ENCODE data around the gene MROH7.

MROH7 gene

DNA sequence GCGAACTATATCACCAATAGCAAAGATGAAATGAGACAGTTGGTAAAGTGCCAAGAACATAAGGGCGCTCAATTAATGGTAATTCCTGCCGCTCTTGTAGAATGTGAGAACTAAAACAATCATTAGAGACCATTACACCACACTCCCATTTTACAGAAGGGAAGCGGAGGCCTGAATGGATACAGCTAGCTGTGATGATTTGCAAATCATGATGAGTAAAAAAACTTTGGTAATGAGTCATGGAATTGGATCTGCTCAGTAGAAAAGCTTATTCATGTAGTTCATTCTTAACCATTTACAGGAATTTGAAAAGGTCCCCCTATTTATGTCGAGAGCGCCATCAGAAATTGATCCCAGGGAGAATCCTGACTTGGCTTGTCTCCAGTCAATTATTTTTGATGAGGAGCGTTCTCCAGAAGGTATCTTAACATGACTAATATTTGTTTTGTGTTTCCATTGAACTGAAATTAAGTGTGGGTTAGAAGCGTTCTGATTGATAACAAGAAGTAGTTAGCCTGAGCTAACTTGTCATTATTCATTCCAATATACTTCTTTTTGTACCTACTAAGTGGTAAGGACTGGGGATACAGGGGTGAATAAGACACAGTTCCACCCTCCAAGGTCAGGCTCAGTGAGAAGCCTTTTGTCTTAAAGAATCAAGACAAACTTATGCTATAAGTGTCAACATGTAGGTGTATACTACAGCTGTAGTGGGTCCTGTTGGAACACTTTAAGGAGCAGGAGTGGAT lies 74.9 kb downstream of the MROH7 start:
- FAIRE-seq, result no peak
- DNase-seq (ENCODE audit: extremely low spot score, insufficient read length, low read depth), result no peak

DNA sequence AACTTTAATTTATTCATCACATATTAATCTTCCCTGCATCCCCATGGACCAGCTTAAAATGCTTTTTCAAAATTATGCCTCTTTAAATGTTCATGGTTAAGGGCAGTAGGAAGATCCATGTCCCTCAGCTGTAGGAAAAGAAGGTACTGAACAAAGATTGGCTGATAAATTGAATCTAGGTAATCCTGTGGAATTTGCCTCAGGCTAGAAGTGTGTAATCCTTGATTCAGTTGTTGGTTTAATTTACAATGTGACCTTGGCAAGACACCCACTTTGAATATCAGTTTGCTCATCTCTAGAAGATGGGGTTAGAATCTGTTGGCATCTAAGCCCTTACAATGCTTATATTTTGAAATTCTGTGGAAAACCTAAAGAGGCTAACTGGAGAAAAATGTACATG lies 80.1 kb downstream of the MROH7 start:
- DNase-seq (ENCODE audit: extremely low spot score, insufficient read length, low read depth), result no peak
- no peak for FAIRE-seq

DNA sequence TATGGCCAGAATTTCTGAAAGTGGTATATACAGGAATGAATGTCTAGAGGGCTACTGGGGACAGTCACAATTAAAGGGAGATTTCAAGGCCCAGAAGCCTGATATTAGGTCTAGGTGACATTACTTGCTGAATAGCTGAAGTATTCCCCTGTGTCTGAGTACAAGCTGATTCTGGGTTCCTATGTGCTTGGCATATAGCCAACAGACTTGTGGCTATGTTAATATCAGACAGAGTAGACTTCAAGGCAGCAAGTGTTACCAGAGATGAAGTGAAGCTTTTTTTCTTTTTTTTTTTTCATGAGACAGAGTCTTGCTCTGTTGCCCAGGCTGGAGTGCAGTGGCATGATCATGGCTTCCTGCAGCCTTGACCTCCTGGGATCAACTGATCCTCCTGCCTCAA lies 82.4 kb downstream of the MROH7 start:
- FAIRE-seq (no peak), DNase-seq (ENCODE audit: extremely low spot score, insufficient read length, low read depth) (no peak)

DNA sequence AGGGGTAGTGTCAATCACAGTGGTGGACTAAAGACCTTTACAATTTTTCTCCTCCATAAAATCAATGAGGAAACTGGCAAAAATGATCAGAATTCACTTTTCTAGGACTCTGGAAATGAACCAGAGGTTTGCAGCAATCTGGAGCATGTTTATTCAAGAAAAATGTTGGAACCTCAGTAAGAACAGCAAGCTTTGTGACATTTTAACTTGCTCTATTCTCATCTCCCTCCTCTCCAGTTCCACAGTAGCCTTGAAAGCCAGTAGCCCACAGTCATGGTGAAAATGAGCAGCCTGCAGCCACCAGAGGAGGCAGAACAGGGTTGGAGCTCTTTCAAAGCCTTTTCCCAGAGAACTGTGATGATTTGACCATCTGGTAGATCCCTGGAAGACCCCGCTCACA lies 83.2 kb downstream of the MROH7 start:
- DNase-seq (ENCODE audit: extremely low spot score, insufficient read length, low read depth) (no peak), FAIRE-seq (no peak)

GRCh38 chr1:54728027-54728426 lies 86.4 kb downstream of the MROH7 start:
- no peak for FAIRE-seq
- no peak for DNase-seq (ENCODE audit: extremely low spot score, insufficient read length, low read depth)

DNA sequence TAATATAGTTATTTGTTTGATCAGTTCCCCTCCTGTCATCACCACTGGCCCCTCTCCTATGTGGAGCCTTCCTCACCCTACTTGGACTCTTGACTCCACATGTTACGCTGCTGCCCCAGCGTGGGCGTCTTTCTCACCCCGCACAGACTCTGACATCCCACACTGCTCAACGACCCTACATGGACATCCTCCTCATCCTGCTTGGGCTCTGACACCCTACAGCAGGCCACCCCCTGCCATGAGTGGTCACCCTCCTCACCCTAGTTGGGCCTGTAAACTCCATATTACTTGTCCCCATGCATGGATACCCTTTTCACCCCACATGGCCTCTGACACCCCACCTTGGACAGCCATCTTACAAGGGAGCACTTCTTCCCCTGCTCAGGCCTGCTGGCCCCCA lies 95.1 kb downstream of the MROH7 start:
- DNase-seq (ENCODE audit: extremely low spot score, insufficient read length, low read depth) (no peak), FAIRE-seq (no peak)

DNA sequence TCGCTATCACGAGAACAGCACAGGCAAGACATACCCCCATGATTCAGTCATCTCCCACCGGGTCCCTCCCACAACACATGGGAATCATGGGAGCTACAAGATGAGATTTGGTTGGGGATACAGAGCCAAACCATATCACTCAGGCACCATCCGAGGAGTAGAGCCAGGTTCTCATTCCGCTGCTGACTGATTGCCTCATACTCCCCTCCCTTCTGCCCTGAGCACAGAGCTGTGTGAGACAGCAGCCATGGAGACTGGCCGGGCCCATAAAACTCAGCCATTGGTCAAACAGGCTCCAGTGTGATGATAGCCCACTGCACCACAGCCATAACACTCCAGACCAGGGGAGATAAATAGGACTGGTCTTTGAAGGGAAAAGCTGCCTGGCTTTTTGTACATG lies 96.7 kb downstream of the MROH7 start:
- no peak for FAIRE-seq
- no peak for DNase-seq (ENCODE audit: extremely low spot score, insufficient read length, low read depth)

DNA sequence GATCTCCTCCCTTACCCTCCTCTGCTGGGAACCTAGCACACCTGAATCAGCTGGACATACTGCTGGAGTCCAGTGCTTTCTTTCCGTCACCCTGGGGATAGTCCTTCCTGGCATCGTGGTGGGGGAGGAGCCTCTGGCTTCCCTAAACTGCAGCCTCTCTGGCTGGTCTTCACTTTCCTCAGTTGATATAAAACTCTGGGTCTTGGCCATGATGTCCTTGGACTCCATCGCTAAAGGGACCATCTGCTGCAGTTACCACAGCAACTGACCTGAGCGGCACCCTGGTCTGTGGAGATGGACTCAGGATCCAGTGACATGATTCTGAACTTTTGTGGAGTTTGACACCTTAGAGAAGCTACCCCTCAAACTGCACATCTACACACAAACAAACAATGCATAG lies 99.9 kb downstream of the MROH7 start:
- no peak for FAIRE-seq
- DNase-seq (ENCODE audit: extremely low spot score, insufficient read length, low read depth), result no peak

GRCh38 chr1:54742282-54742681 lies 100.7 kb downstream of the MROH7 start:
- DNase-seq (ENCODE audit: extremely low spot score, insufficient read length, low read depth) (no peak), FAIRE-seq (no peak)

DNA sequence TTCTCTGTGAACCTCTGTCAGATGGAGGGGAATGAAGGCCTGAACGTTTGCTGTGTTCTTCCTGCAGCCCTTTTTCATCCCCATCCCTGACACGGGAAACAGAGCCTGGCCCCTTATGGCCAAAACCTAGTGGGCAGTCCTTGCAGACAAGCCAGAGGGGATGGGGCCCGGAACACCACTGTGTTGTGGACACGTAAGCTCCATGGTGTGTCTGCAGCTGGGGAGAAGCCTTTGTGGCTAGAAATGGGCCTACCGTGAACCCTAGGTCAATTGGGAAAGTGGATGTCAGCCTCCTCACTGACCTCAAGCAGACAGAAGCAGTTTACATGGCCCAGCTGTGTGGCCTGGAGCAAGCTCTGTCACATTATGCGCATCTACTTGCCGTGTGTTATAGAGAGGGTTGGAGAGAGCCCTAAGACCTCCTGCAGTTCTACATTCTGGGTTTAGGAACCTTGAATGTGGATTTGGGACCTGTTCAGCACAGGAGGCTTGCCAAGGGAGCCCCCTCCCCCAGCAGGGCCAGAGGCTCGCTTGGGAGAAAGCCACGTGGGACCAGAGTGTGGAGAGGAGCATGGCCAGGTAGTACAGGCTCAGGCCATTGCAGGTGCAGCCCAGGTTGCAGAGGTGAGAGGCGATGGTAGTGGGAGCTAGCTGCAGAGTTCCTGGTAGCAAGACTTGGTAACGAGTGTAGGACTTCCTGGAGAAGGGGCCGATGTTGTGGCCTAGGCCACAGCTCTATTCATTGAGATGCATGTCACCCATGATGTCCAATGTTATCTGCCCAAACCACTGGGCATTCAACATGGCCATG lies 102.0 kb downstream of the MROH7 start:
- FAIRE-seq, result no peak

DNA sequence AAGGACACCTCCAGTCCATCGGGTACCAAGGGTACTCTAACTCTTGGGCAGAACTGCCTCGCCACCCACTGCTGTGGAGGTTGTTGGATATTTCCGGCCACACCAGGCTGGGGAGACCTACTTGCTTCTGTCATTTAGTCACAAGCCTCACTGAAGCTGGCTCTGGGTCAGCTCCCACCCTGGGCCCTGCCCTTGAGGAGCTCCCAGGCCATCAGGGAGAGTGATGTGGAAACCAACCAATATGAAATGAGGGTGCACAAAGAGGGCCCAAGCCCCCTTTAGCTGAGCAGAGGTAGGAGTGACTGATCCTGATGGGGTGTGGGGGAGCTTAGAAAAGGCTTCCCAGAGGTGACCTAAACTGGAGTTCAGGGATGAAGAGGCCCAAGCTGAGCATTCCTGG lies 103.1 kb downstream of the MROH7 start:
- DNase-seq (ENCODE audit: extremely low spot score, insufficient read length, low read depth) (no peak), FAIRE-seq (no peak)

More for the DNA sequence above, 102.0 kb downstream of the MROH7 start:
- DNase-seq (ENCODE audit: extremely low spot score, insufficient read length, low read depth), result no peak

DNA sequence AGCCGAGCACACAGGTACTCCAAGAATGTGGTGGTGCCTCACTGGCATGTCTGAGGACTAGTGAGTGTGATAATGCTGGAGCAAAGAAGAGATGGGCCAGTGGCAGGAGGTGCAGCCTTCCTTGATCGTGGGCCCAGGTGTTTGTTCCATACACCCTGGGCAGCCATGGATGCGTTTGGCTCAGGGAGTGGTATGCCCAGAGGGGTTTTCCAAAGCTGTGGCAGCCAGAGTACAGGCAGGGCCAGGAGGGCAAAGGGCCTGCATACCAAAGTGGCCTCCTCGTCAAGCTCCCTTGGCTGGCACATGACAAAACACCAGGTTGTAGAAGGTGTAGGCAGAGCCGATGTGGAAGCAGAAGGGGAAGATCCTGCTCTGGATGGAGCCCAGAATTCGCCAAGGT lies 103.7 kb downstream of the MROH7 start:
- DNase-seq (ENCODE audit: extremely low spot score, insufficient read length, low read depth) (no peak), FAIRE-seq (no peak)

DNA sequence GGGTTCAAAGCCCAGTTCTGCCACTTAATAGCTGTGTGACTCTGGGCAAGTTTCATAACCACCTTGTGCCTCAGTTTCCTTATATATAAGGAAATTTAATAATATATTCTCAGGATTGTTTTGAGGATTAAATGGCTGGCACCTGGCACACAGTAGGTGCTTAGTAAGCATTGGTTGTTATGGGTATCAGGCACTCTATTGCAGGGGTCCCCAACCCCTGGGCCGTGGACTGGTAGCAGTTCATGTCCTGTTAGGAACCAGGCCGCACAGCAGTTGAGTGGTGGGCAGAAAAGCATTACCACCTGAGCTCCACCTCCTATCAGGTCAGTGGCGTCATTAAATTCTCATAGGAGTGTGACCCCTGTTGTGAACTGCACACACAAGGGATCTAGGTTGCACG lies 104.3 kb downstream of the MROH7 start:
- FAIRE-seq, result no peak

GRCh38 chr1:54748094-54748835 lies 106.7 kb downstream of the MROH7 start:
- DNase-seq (ENCODE audit: extremely low spot score, insufficient read length, low read depth) (no peak), FAIRE-seq (no peak)

More for the DNA sequence above, 104.3 kb downstream of the MROH7 start:
- no peak for DNase-seq (ENCODE audit: extremely low spot score, insufficient read length, low read depth)

GRCh38 chr1:54750596-54750995 lies 109.0 kb downstream of the MROH7 start:
- DNase-seq (ENCODE audit: extremely low spot score, insufficient read length, low read depth) (no peak), FAIRE-seq (no peak)

GRCh38 chr1:54751426-54751825 lies 109.8 kb downstream of the MROH7 start:
- FAIRE-seq (no peak), DNase-seq (ENCODE audit: extremely low spot score, insufficient read length, low read depth) (no peak)

GRCh38 chr1:54754045-54754444 lies 112.5 kb downstream of the MROH7 start:
- FAIRE-seq, result no peak
- DNase-seq (ENCODE audit: extremely low spot score, insufficient read length, low read depth), result no peak

DNA sequence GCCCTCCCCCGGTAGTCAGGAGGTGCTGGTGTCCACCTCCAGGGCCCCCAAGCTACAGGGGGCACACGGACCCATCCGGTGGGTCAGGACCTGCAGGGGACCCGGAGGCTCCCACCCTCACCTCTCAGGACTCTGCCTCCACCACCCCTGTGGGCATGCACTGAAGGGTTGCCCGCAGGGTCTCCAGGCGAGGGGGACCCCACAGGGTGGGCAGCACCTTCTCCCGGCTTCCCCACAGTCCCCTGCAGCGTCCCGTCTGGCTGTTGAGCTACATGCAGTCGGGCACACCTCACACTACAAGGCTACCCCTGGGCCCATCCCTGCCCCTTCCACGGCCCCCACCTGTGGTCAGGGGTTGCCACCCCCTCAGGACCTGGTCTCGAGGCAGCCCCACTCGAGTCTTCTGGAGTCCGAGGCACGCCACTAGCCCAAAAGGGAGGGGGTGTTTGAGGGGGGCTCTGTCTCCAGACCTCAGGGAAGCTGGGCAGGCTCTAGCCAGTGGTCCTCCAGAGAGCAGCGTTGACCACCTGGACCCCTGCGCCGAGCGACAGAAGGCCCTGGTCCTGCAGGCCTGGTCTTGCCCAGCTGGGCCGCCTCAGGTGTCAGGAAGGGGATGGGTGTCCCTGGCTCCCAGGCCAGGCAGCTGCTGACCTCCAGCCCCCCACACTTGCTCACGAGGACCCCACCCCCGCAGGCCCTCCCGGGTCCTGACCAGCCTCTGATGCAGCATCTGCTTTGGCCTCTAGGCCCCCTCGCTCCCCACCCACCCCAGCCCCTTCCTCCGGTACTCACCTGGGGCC lies 113.1 kb downstream of the MROH7 start:
- DNase-seq (ENCODE audit: extremely low spot score, insufficient read length, low read depth), result no peak
- no peak for FAIRE-seq

- DNase-seq (ENCODE audit: extremely low spot score, insufficient read length, low read depth), result no peak
- no peak for FAIRE-seq
Observed at GRCh38 chr1:54757833-54758232, 116.2 kb downstream of the MROH7 start.

GRCh38 chr1:54758678-54759348 lies 117.2 kb downstream of the MROH7 start:
- FAIRE-seq (no peak), DNase-seq (ENCODE audit: extremely low spot score, insufficient read length, low read depth) (no peak)

Data from GM18507 (cell line).